ENCODE results near the gene SNX14. TPM values are rescaled to one million over a fixed set of nuclear protein-coding genes. Genes with fewer than 3 reads are reported as not detected.

Gene SNX14
- total and polyA plus RNA-seq, 10 of the 15 experiments (the other 5 are each of a cell fraction or from before 2014, with no cell fraction given), result 34.2 to 122 (median 51.0) TPM

DNA sequence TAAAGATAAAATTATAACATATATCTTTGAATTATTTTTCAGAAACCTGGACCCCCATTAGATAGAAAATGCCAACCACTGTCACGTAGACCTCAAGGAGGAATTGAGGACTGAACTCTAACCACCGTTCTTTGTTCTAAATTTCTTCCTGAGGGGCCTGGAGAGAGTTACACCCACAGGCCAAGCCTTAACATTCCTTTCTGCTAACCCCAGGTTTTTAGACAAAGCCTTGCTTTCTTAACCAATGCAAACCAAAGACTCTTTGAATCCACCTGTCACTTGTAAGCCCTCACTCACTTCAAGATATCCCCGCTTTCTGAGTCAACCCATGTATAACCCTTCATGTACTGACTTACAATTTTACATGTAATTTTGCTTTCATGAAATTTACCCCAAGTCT, 41.0 kb downstream of the SNX14 start (continued):
- no peak for TF ChIP-seq ZNF274 (IDR thresholded peaks at IDR 0.05; ENCODE audit: insufficient read depth, insufficient read length)

DNA sequence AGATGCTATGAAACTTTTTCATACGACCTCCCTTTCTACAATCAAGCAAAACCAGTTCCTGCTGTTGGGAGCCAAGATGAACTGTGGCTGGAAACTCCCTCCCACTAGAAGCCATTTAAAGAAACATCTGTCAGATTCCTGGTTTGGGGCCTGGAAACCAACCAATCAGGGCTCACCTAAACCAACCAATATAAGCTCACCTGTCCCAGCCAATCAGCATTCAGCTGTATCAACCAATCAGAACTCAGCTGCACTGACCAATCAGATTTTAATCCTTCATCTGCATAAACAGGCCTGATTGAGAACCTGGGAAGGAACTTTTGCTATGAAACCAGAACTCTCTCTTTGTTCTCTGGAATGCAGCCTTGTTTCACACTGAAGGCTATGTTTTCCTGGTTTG, 42.4 kb downstream of the SNX14 start:
- intact Hi-C loops (cut with micrococcal nuclease; ENCODE audit: unreplicated experiment) (no loop called here), in situ Hi-C loops (cut with MboI) (no loop called here)
- Histone ChIP-seq H4K20me1 (ENCODE audit: control insufficient read depth, insufficient read depth) (no peaks in the 10 kb centered on the region), H3K27ac (ENCODE audit: control insufficient read depth, insufficient read depth) (no peak overlapping the region), H2AFZ (ENCODE audit: control insufficient read depth, low read depth, low read length) (no peak overlapping the region), H3K4me2 (ENCODE audit: control insufficient read depth, insufficient read depth) (no peak overlapping the region), H3K27me3 (replicated peaks in 1 of 2; ENCODE audit: control insufficient read depth in 2 of 2, insufficient read depth in 2 of 2, low read length in 1 of 2) (no peaks in the 10 kb centered on the region), H3K36me3 (ENCODE audit: control insufficient read depth in 2 of 2, insufficient read depth in 2 of 2, low read length in 1 of 2) (peaks cover 0 to 6% of the 10 kb centered on the region in 2 experiments; a peak in 1 of 4 replicates), H3K4me1 (ENCODE audit: control insufficient read depth, insufficient read depth, low read length) (no peaks in the 10 kb centered on the region), H3K79me2 (ENCODE audit: control insufficient read depth, insufficient read depth, low read length) (no peaks in the 10 kb centered on the region), H3K9me3 (replicated peaks; ENCODE audit: control insufficient read depth, insufficient read depth, low read length) (peaks cover 4% of the 10 kb centered on the region; the same call in 1 of the 3 replicates), H3K4me3 (no peak overlapping the region), H3K9ac (ENCODE audit: control insufficient read depth, insufficient read depth, low read length) (no peak overlapping the region)
- DNase-seq (ENCODE audit: low read depth, low spot score) (no peak), ATAC-seq (no peak; the same call in 2 of the 3 replicates), FAIRE-seq (peak; percentile 27)
- CTCF ChIA-PET, result interaction anchor here (0.6 to 0.9 kb wide), 2 partner anchors 20 to 36 kb away, joined by 3 read pairs; no protein-coding TSS in a partner anchor
- RAD21 ChIA-PET (ENCODE audit: unreplicated experiment), result no interaction called here
- SMC1A ChIA-PET (ENCODE audit: uncharacterized antibody, unreplicated experiment), result interaction anchor here (0.7 kb wide), 1 partner anchor 14 kb away, joined by 3 read pairs; no protein-coding TSS in a partner anchor
- 100% methylated on average over 1 of the region's 1 CpG for WGBS (ENCODE audit: insufficient coverage, insufficient replicate concordance, low lambda C conversion rate, missing lambda C conversion rate)
- POLR2A ChIA-PET, result no interaction called here
- TF ChIP-seq BMI1 (IDR thresholded peaks at IDR 0.05; ENCODE audit: borderline replicate concordance), result no peak
- TF ChIP-seq NFYB (IDR thresholded peaks at IDR 0.05; ENCODE audit: insufficient read depth, low read depth, low read length), result 0 out of 2 replicates have a peak, but pooled peaks have one; percentile 26
- BruUV-seq (replicated peaks), result TSS peak; percentile 34

DNA sequence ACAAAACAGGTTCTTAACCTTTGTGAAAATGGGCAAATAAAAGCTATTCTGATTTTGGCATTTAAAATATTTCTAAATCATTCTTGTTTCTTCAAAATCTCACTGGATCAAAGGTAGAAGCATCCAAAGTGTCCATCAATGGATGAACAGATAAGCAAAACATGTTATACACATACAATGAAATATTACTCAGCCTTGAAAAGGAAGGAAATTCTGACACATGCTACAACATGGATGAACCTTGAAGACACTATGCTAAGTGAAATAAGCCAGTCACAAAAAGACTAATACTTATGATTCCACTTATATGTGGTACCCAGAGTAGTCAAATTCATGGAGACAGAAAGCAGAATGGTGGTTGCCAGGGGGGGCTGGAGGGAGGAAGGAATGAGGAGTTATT, 45.9 kb downstream of the SNX14 start:
- in situ Hi-C loops (cut with MboI), result no loop called here
- ChIA-PET CTCF (interaction anchor here (0.7 to 0.9 kb wide), 2 partner anchors 8 to 11 kb away, joined by 3 read pairs; no protein-coding TSS in a partner anchor), POLR2A (no interaction called here), RAD21 (ENCODE audit: unreplicated experiment) (no interaction called here), SMC1A (ENCODE audit: uncharacterized antibody, unreplicated experiment) (no interaction called here)
- no TSS peak for BruUV-seq (replicated peaks)
- no peak for DNase-seq (ENCODE audit: low read depth, low spot score)
- Histone ChIP-seq H4K20me1 (ENCODE audit: control insufficient read depth, insufficient read depth) (no peaks in the 10 kb centered on the region), H3K4me2 (ENCODE audit: control insufficient read depth, insufficient read depth) (no peak overlapping the region), H3K4me3 (no peak overlapping the region), H3K9me3 (replicated peaks; ENCODE audit: control insufficient read depth, insufficient read depth, low read length) (peaks cover 1% of the 10 kb centered on the region; the same call in 1 of the 3 replicates), H3K36me3 (ENCODE audit: control insufficient read depth in 2 of 2, insufficient read depth in 2 of 2, low read length in 1 of 2) (peaks cover 0 to 6% of the 10 kb centered on the region in 2 experiments; a peak in 1 of 4 replicates), H2AFZ (ENCODE audit: control insufficient read depth, low read depth, low read length) (no peak overlapping the region), H3K4me1 (ENCODE audit: control insufficient read depth, insufficient read depth, low read length) (no peaks in the 10 kb centered on the region), H3K27ac (ENCODE audit: control insufficient read depth, insufficient read depth) (no peak overlapping the region), H3K9ac (ENCODE audit: control insufficient read depth, insufficient read depth, low read length) (no peak overlapping the region), H3K27me3 (replicated peaks in 1 of 2; ENCODE audit: control insufficient read depth in 2 of 2, insufficient read depth in 2 of 2, low read length in 1 of 2) (no peaks in the 10 kb centered on the region), H3K79me2 (ENCODE audit: control insufficient read depth, insufficient read depth, low read length) (no peaks in the 10 kb centered on the region)
- intact Hi-C loops (cut with micrococcal nuclease; ENCODE audit: unreplicated experiment), result no loop called here
- no peak for ATAC-seq
- FAIRE-seq, result no peak
- TF ChIP-seq BRCA1 (IDR thresholded peaks at IDR 0.05; ENCODE audit: low read depth, low read length) (no peak), ZNF274 (IDR thresholded peaks at IDR 0.05; ENCODE audit: insufficient read depth, insufficient read length) (no peak), FOS (IDR thresholded peaks at IDR 0.05; ENCODE audit: borderline replicate concordance, extremely low read depth, insufficient read length) (no peak), RBBP5 (conservative IDR thresholded peaks at IDR 0.05) (no peak), EED (IDR thresholded peaks at IDR 0.05; ENCODE audit: low read depth) (no peak)
- TF ChIP-seq, protein P1, sequence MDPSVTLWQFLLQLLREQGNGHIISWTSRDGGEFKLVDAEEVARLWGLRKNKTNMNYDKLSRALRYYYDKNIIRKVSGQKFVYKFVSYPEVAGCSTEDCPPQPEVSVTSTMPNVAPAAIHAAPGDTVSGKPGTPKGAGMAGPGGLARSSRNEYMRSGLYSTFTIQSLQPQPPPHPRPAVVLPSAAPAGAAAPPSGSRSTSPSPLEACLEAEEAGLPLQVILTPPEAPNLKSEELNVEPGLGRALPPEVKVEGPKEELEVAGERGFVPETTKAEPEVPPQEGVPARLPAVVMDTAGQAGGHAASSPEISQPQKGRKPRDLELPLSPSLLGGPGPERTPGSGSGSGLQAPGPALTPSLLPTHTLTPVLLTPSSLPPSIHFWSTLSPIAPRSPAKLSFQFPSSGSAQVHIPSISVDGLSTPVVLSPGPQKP (IDR thresholded peaks at IDR 0.05; ENCODE audit: low read depth, low read length), result no peak
- TF ChIP-seq, protein P2, sequence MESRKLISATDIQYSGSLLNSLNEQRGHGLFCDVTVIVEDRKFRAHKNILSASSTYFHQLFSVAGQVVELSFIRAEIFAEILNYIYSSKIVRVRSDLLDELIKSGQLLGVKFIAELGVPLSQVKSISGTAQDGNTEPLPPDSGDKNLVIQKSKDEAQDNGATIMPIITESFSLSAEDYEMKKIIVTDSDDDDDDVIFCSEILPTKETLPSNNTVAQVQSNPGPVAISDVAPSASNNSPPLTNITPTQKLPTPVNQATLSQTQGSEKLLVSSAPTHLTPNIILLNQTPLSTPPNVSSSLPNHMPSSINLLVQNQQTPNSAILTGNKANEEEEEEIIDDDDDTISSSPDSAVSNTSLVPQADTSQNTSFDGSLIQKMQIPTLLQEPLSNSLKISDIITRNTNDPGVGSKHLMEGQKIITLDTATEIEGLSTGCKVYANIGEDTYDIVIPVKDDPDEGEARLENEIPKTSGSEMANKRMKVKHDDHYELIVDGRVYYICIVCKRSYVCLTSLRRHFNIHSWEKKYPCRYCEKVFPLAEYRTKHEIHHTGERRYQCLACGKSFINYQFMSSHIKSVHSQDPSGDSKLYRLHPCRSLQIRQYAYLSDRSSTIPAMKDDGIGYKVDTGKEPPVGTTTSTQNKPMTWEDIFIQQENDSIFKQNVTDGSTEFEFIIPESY (IDR thresholded peaks at IDR 0.05), result no peak
- TF ChIP-seq, protein P3, sequence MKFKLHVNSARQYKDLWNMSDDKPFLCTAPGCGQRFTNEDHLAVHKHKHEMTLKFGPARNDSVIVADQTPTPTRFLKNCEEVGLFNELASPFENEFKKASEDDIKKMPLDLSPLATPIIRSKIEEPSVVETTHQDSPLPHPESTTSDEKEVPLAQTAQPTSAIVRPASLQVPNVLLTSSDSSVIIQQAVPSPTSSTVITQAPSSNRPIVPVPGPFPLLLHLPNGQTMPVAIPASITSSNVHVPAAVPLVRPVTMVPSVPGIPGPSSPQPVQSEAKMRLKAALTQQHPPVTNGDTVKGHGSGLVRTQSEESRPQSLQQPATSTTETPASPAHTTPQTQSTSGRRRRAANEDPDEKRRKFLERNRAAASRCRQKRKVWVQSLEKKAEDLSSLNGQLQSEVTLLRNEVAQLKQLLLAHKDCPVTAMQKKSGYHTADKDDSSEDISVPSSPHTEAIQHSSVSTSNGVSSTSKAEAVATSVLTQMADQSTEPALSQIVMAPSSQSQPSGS (IDR thresholded peaks at IDR 0.05; ENCODE audit: low read length), result no peak
- TF ChIP-seq, protein P4, sequence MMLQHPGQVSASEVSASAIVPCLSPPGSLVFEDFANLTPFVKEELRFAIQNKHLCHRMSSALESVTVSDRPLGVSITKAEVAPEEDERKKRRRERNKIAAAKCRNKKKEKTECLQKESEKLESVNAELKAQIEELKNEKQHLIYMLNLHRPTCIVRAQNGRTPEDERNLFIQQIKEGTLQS (IDR thresholded peaks at IDR 0.05; ENCODE audit: borderline replicate concordance, extremely low read depth, low read depth, low read length), result no peak
